ENCODE results near the gene OPN1SW.

- TF ChIP-seq, protein P1, sequence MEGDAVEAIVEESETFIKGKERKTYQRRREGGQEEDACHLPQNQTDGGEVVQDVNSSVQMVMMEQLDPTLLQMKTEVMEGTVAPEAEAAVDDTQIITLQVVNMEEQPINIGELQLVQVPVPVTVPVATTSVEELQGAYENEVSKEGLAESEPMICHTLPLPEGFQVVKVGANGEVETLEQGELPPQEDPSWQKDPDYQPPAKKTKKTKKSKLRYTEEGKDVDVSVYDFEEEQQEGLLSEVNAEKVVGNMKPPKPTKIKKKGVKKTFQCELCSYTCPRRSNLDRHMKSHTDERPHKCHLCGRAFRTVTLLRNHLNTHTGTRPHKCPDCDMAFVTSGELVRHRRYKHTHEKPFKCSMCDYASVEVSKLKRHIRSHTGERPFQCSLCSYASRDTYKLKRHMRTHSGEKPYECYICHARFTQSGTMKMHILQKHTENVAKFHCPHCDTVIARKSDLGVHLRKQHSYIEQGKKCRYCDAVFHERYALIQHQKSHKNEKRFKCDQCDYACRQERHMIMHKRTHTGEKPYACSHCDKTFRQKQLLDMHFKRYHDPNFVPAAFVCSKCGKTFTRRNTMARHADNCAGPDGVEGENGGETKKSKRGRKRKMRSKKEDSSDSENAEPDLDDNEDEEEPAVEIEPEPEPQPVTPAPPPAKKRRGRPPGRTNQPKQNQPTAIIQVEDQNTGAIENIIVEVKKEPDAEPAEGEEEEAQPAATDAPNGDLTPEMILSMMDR (conservative IDR thresholded peaks at IDR 0.05; ENCODE audit: low read length), result no peak
- TF ChIP-seq EZH2phosphoT487 (IDR thresholded peaks at IDR 0.05; ENCODE audit: borderline replicate concordance), result no peak
Measured at GRCh38 chr7:128755819-128756476, 19.6 kb downstream of the OPN1SW start.
